HepG2 (cell line): ENCODE measurements around the gene TRAF3. TPM values are rescaled to one million over a fixed set of nuclear protein-coding genes. Genes with fewer than 3 reads are reported as not detected.

Source experiments
- GATAD2A ChIP-seq: IDR thresholded peaks from 2 replicates; pipeline ENCODE4 v1.6.1; 2016
- GTF2F1 ChIP-seq: fragments of 150-350 bp; IDR thresholded peaks from 2 replicates; pipeline ENCODE4 v1.6.1; 2014; ENCODE audit warnings: low read length
- GTF3A ChIP-seq: sonication (generic); formaldehyde crosslinking; conservative IDR thresholded peaks from 2 replicates; pipeline ENCODE4 v1.4.0; 2020; ENCODE audit warnings: mild to moderate bottlenecking, missing genetic modification reagents
- HNF4A ChIP-seq: sonication (generic); formaldehyde crosslinking; IDR thresholded peaks from 2 replicates; pipeline ENCODE4 v1.4.0; 2020; ENCODE audit warnings: missing genetic modification reagents
- IRX3 ChIP-seq: sonication (generic); formaldehyde crosslinking; IDR thresholded peaks from 2 replicates; pipeline ENCODE4 v1.8.1; 2023; ENCODE audit warnings: mild to moderate bottlenecking, low read depth, missing genetic modification reagents, borderline replicate concordance
- KLF15 ChIP-seq: sonication (generic); formaldehyde crosslinking; IDR thresholded peaks from 2 replicates; pipeline ENCODE4 v1.8.1; 2023; ENCODE audit warnings: borderline replicate concordance, mild to moderate bottlenecking, inconsistent platforms, missing genetic modification reagents, mixed read lengths
- LRRFIP1 ChIP-seq: sonication (generic); formaldehyde crosslinking; conservative IDR thresholded peaks from 2 replicates; pipeline ENCODE4 v1.4.0; 2020; ENCODE audit warnings: missing genetic modification reagents
- MEIS1 ChIP-seq: sonication (generic); formaldehyde crosslinking; IDR thresholded peaks from 2 replicates; pipeline ENCODE4 v1.9.0; 2021; ENCODE audit warnings: mild to moderate bottlenecking, missing genetic modification reagents, moderate library complexity, borderline replicate concordance
- NPAS2 ChIP-seq: sonication (generic); formaldehyde crosslinking; IDR thresholded peaks from 2 replicates; pipeline ENCODE4 v1.8.0; 2022; ENCODE audit warnings: mild to moderate bottlenecking, missing genetic modification reagents, borderline replicate concordance
- PHB2 ChIP-seq: fragments of 450-650 bp; IDR thresholded peaks from 2 replicates; pipeline ENCODE4 v1.6.1; 2018; ENCODE audit not compliant: partially characterized antibody
- SMC3 ChIP-seq: IDR thresholded peaks from 2 replicates; pipeline ENCODE4 v1.6.1; 2011; ENCODE audit warnings: low read length, improper control_type of control experiment
- SOX5 ChIP-seq: IDR thresholded peaks from 2 replicates; pipeline ENCODE4 v1.6.1; 2016; ENCODE audit warnings: borderline replicate concordance
- SP5 ChIP-seq: IDR thresholded peaks from 2 replicates; pipeline ENCODE4 v1.6.1; 2016; ENCODE audit warnings: low read depth, borderline replicate concordance
- ZNF24 ChIP-seq: fragments of 450-650 bp; IDR thresholded peaks from 2 replicates; pipeline ENCODE4 v1.6.1; 2017; ENCODE audit warnings: antibody characterized with exemption, mild to moderate bottlenecking
- ZNF292 ChIP-seq: sonication (generic); formaldehyde crosslinking; IDR thresholded peaks from 2 replicates; pipeline ENCODE4 v1.8.1; 2022; ENCODE audit warnings: mild to moderate bottlenecking, low read depth, missing genetic modification reagents, borderline replicate concordance
- ZNF335 ChIP-seq: sonication (generic); formaldehyde crosslinking; IDR thresholded peaks from 2 replicates; pipeline ENCODE4 v1.4.0; 2020; ENCODE audit warnings: missing genetic modification reagents
- ZNF484 ChIP-seq: sonication (generic); formaldehyde crosslinking; IDR thresholded peaks from 2 replicates; pipeline ENCODE4 v1.5.1; 2020; ENCODE audit warnings: mild to moderate bottlenecking, low read depth, missing genetic modification reagents, borderline replicate concordance
- ZNF558 ChIP-seq: sonication (generic); formaldehyde crosslinking; IDR thresholded peaks from 2 replicates; pipeline ENCODE4 v1.9.0; 2022; ENCODE audit warnings: mild to moderate bottlenecking, missing genetic modification reagents, borderline replicate concordance
- polyA plus RNA-seq, 8 experiments: library from polyadenylated mRNA; depleted of rRNA in 3 of 8; stranded (reverse) in 7 of 8; unstranded in 1 of 8; fragments of >200 nt; fragmentation: Illumina TruSeq in 4 of 8; extraction: Trizol in 4 of 8; gene quantifications; 2 replicates each; pipeline versions ENCODE4 v1.2.1 to v1.2.3, GENCODE V29; 2011 to 2016; ENCODE audit warnings: low read depth in 4 of 8, missing spikeins in 1 of 8, mixed read lengths in 1 of 8; ENCODE audit not compliant: insufficient read depth in 1 of 8
- total RNA-seq, 5 experiments: library from RNA; depleted of rRNA; stranded (reverse); fragments of >200 nt; fragmentation: Illumina TruSeq; extraction: Trizol; gene quantifications; 2 replicates each; pipeline ENCODE4 v1.2.3, GENCODE V29; 2016; ENCODE audit warnings: low read depth in 1 of 5
- TF ChIP-seq, protein P1 (sequence below): sonication (generic); formaldehyde crosslinking; IDR thresholded peaks from 2 replicates; pipeline ENCODE4 v1.5.0; 2020; ENCODE audit warnings: mild to moderate bottlenecking, missing genetic modification reagents, borderline replicate concordance
- TF ChIP-seq, protein P2 (sequence below): sonication (generic); formaldehyde crosslinking; IDR thresholded peaks from 2 replicates; pipeline ENCODE4 v1.8.1; 2023; ENCODE audit warnings: missing genetic modification reagents, mild to moderate bottlenecking, borderline replicate concordance
- TF ChIP-seq, protein P3 (sequence below): IDR thresholded peaks from 2 replicates; pipeline ENCODE4 v1.6.1; 2016; ENCODE audit warnings: mild to moderate bottlenecking

TRAF3 gene
- total and polyA plus RNA-seq, 2 of the 13 experiments (the other 11 are each of a cell fraction or from before 2014, with no cell fraction given) = 6.9 to 12.2 TPM

DNA sequence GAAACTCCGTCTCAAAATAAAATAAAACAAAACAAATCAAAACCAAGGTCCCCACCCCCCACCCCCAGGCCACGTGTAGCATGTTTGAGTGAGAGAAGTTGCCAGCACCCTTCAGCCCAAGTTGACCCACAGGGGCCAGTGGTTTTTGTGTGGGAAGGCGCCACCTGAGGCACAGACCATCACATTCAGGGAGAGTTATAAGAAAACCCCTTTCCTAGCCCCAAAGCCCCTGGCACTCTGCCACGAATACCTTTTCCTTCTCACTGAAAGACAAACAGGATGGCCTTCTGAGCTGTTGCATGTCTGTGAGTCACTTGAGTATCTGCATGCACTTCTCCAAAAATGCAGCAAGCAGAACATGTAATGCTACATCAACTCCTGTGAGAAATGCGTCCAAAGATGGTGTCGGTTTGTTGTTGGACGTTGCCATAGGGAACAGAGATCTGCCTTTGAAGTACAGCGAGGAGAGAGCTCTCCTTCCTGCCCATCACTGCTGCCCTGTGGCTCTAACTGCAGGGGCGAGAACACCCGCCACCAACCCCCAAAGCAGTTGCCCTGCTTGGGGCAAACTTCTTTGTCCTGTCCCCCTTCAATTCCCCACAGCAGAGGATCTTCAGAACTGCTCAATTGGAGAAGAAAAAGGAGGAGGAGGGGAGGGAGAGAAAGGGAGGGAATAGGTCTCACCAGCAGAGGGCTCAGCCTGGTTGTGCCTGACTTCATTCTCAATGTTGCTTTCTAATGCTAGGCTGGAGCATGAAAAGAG is 2.7 kb upstream of the TRAF3 start (continued):
- TF ChIP-seq SMC3 (peak; percentile 61), ZNF558 (CRISPR knock-in tag) (no peak), PHB2 (no peak), ZNF484 (no peak), LRRFIP1 (CRISPR knock-in tag) (no peak), GTF3A (CRISPR knock-in tag) (no peak), GATAD2A (CRISPR knock-in tag) (peak; percentile 18; the same call in 1 of the 2 replicates), MEIS1 (CRISPR knock-in tag) (no peak), HNF4A (CRISPR knock-in tag) (peak; percentile 31; the same call in 1 of the 2 replicates), GTF2F1 (no peak), NPAS2 (CRISPR knock-in tag) (no peak), IRX3 (no peak), ZNF24 (no peak), KLF15 (no peak), SP5 (0 out of 2 replicates have a peak, but pooled peaks have one; percentile 16), SOX5 (no peak), ZNF335 (CRISPR knock-in tag) (no peak), ZNF292 (peak; percentile 50; the same call in 1 of the 2 replicates)
- TF ChIP-seq, protein P1, sequence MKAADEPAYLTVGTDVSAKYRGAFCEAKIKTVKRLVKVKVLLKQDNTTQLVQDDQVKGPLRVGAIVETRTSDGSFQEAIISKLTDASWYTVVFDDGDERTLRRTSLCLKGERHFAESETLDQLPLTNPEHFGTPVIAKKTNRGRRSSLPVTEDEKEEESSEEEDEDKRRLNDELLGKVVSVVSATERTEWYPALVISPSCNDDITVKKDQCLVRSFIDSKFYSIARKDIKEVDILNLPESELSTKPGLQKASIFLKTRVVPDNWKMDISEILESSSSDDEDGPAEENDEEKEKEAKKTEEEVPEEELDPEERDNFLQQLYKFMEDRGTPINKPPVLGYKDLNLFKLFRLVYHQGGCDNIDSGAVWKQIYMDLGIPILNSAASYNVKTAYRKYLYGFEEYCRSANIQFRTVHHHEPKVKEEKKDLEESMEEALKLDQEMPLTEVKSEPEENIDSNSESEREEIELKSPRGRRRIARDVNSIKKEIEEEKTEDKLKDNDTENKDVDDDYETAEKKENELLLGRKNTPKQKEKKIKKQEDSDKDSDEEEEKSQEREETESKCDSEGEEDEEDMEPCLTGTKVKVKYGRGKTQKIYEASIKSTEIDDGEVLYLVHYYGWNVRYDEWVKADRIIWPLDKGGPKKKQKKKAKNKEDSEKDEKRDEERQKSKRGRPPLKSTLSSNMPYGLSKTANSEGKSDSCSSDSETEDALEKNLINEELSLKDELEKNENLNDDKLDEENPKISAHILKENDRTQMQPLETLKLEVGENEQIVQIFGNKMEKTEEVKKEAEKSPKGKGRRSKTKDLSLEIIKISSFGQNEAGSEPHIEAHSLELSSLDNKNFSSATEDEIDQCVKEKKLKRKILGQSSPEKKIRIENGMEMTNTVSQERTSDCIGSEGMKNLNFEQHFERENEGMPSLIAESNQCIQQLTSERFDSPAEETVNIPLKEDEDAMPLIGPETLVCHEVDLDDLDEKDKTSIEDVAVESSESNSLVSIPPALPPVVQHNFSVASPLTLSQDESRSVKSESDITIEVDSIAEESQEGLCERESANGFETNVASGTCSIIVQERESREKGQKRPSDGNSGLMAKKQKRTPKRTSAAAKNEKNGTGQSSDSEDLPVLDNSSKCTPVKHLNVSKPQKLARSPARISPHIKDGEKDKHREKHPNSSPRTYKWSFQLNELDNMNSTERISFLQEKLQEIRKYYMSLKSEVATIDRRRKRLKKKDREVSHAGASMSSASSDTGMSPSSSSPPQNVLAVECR (CRISPR knock-in tag) = peak; percentile 44; the same call in 1 of the 2 replicates
- TF ChIP-seq, protein P2, sequence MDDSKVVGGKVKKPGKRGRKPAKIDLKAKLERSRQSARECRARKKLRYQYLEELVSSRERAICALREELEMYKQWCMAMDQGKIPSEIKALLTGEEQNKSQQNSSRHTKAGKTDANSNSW (CRISPR knock-in tag) = no peak
- TF ChIP-seq, protein P3, sequence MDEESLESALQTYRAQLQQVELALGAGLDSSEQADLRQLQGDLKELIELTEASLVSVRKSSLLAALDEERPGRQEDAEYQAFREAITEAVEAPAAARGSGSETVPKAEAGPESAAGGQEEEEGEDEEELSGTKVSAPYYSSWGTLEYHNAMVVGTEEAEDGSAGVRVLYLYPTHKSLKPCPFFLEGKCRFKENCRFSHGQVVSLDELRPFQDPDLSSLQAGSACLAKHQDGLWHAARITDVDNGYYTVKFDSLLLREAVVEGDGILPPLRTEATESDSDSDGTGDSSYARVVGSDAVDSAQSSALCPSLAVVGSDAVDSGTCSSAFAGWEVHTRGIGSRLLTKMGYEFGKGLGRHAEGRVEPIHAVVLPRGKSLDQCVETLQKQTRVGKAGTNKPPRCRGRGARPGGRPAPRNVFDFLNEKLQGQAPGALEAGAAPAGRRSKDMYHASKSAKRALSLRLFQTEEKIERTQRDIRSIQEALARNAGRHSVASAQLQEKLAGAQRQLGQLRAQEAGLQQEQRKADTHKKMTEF = peak; percentile 18; the same call in 1 of the 2 replicates
